NCI-H2227 treated with DMSO at 0.1 percent for 48 hours (cell line): ENCODE data around the gene TRPM2.
A peak's percentile ranks its signal among the peaks of the same experiment; 100 is the strongest.

Experiments
- DNase-seq: peaks from one replicate; lab custom pipeline; 2025; lab: John Stamatoyannopoulos, UW

TRPM2 gene

DNA sequence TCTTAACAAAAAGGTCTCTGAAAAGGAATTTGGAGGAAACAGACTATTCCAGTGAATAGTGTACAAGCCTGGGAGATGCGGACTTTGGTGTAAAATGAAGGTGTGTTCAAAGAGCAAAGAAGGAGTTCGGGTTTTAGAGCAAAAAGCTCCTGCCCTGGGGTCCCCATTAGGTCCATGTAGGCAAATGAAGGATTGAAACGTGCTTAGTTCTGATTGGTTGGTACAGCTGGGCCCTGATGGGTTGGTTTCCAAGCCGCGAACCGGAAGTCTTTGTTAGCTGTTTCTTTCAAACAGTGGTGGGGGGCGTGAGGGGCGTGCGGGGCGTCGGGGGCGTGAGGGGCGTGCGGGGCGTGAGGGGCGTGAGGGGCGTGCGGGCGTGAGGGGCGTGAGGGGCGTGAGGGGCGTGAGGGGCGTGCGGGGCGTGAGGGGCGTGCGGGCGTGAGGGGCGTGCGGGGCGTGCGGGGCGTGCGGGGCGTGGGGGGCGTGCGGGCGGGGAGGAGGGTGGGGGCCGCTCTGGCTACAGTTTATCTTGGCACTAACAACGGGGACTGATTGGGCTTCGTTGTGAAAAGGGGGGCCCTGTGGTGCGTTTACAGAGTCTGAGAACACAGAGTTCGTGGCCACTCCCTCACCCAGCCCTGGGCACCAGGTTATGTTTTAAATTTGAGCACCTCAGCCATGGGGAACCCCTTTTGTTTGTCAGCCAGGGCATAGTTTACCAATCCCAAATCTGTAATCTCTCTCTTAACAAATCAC lies 131.3 kb downstream of the TRPM2 start:
- DNase-seq, result peak; percentile 13

DNA sequence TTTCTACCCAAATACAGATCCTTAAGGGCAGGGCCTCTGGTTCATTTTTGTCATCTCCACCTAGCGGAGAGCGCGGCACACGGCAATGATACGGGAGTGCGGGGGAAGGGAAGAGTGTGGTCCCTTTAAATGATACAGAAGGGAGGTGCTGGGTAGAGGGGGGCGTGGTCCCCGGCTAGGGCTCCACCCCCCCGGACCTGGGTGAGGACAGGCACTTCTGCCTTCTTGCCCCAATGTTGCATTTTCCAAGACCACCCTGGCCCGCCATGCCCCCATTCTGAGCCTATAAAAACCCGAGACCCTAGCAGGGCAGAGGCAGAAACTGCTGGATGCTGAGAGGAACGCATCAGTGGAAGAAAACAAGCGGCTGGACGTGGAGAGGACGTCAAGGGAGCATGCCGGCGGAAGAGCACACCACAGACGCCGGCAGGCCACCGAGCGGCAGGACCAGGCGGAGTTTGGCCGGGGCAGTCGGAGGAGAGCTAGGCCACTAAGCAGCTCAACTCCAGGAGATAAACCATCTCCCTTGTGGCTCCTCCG lies 131.9 kb downstream of the TRPM2 start:
- DNase-seq, result peak; percentile 70

- DNase-seq, result no peak
Observed at GRCh38 chr21:44485796-44486195, 132.4 kb downstream of the TRPM2 start.

DNA sequence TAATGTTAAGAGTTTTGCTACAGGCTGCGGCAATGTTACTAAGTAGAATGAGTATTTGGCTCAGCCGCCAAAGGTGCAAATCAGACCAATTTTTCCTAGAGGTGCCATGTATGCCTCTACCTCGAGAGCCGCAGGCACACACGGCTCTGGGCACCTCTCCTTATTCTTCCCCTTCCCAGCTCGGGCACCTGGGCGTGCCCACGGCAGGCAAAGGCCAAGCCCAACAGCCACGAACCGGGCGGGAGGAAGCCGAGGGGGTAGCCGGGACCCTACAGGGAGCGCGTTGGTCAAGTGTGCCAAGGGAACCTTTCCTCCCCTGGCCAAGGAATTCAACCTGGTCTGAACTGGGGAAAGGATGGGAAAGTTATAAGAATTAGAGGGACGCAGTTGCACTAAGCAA lies 132.9 kb downstream of the TRPM2 start:
- no peak for DNase-seq

GRCh38 chr21:44487831-44488230 lies 134.4 kb downstream of the TRPM2 start:
- DNase-seq, result no peak

DNA sequence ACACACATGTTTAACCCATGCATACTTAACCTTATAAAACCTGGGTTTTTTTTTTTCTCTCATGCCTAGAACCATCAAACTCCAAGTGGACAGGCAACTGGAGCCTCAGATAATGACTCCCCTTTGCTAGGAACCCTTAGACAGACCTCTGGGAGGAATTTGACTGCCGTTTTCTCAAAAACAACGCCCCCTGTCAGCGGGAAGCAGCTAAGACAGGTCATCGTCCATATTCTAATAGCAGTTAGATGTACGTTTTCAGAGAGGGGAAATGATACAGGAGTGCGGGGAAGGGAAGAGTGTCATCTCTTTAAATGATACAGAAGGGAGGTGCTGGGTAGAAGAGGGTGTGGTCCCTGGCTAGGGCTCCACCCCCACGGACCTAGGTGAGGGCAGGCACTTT lies 136.5 kb downstream of the TRPM2 start:
- DNase-seq, result no peak

DNA sequence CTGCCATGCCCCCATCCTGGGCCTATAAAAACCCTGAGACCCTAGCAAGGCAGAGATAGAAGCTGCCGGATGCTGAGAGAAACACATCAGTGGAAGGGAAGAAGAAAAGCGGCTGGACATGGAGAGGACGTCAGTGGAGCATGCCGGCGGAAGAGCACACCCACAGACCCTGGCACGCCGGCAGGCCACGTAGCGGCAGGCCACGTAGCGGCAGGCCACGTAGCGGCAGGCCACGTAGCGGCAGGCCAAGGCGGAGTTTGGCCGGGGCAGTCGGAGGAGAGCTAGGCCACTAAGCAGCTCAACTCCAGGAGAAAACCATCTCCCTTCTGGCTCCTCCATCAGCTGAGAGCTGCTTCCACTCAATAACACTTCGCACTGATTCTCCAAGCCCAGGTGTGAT lies 137.0 kb downstream of the TRPM2 start:
- DNase-seq, result no peak

GRCh38 chr21:44490816-44491215 lies 137.4 kb downstream of the TRPM2 start:
- no peak for DNase-seq
